Measurements from ENCODE around the gene ZNF519.
"Not testable (repeated sequence)": the region's sequence is repeated elsewhere in the genome, so short reads cannot be mapped to it uniquely, and the experiment has no call there.

The ZNF519 gene

GRCh38 chr18:14171301-14172141 is 39.3 kb upstream of the ZNF519 start:
- not testable (repeated sequence) for H3K27me3 ChIP-seq (replicated peaks; ENCODE audit: control insufficient read depth, insufficient read depth, low read length); H3K4me3 ChIP-seq (ENCODE audit: low read length); H3K9ac ChIP-seq (ENCODE audit: low read length); H3K4me1 ChIP-seq (ENCODE audit: control insufficient read depth, insufficient read depth, low read length); H3K36me3 ChIP-seq (ENCODE audit: control insufficient read depth, insufficient read depth, low read length, severe bottlenecking); DNase-seq (ENCODE audit: low read depth); H3K9me3 ChIP-seq (ENCODE audit: control insufficient read depth, low read length)

GRCh38 chr18:14170367-14171036 is 38.3 kb upstream of the ZNF519 start:
- not testable (repeated sequence) for H3K36me3 ChIP-seq (ENCODE audit: control insufficient read depth, insufficient read depth, low read length, severe bottlenecking); DNase-seq (ENCODE audit: low read depth); H3K27me3 ChIP-seq (replicated peaks; ENCODE audit: control insufficient read depth, insufficient read depth, low read length); H3K4me1 ChIP-seq (ENCODE audit: control insufficient read depth, insufficient read depth, low read length); H3K9ac ChIP-seq (ENCODE audit: low read length); H3K9me3 ChIP-seq (ENCODE audit: control insufficient read depth, low read length); H3K4me3 ChIP-seq (ENCODE audit: low read length)

- not testable (repeated sequence) for H3K4me1 ChIP-seq (ENCODE audit: control insufficient read depth, insufficient read depth, low read length); H3K9me3 ChIP-seq (ENCODE audit: control insufficient read depth, low read length); H3K27me3 ChIP-seq (replicated peaks; ENCODE audit: control insufficient read depth, insufficient read depth, low read length); DNase-seq (ENCODE audit: low read depth); H3K36me3 ChIP-seq (ENCODE audit: control insufficient read depth, insufficient read depth, low read length, severe bottlenecking); H3K9ac ChIP-seq (ENCODE audit: low read length); H3K4me3 ChIP-seq (ENCODE audit: low read length)
Measured at GRCh38 chr18:14162915-14163314, 30.7 kb upstream of the ZNF519 start.

- H3K4me1 ChIP-seq (ENCODE audit: control insufficient read depth, insufficient read depth, low read length); H3K27me3 ChIP-seq (replicated peaks; ENCODE audit: control insufficient read depth, insufficient read depth, low read length); H3K9ac ChIP-seq (ENCODE audit: low read length); H3K9me3 ChIP-seq (ENCODE audit: control insufficient read depth, low read length); H3K4me3 ChIP-seq (ENCODE audit: low read length); H3K36me3 ChIP-seq (ENCODE audit: control insufficient read depth, insufficient read depth, low read length, severe bottlenecking); DNase-seq (ENCODE audit: low read depth): not testable (repeated sequence)
Measured at GRCh38 chr18:14151564-14152113, 19.4 kb upstream of the ZNF519 start.

GRCh38 chr18:14150766-14151165 is 18.5 kb upstream of the ZNF519 start:
- H3K4me3 ChIP-seq (ENCODE audit: low read length); H3K36me3 ChIP-seq (ENCODE audit: control insufficient read depth, insufficient read depth, low read length, severe bottlenecking); H3K27me3 ChIP-seq (replicated peaks; ENCODE audit: control insufficient read depth, insufficient read depth, low read length); H3K9me3 ChIP-seq (ENCODE audit: control insufficient read depth, low read length); DNase-seq (ENCODE audit: low read depth); H3K9ac ChIP-seq (ENCODE audit: low read length); H3K4me1 ChIP-seq (ENCODE audit: control insufficient read depth, insufficient read depth, low read length): not testable (repeated sequence)

- H3K27me3 ChIP-seq (replicated peaks; ENCODE audit: control insufficient read depth, insufficient read depth, low read length); H3K9me3 ChIP-seq (ENCODE audit: control insufficient read depth, low read length); DNase-seq (ENCODE audit: low read depth); H3K4me1 ChIP-seq (ENCODE audit: control insufficient read depth, insufficient read depth, low read length); H3K4me3 ChIP-seq (ENCODE audit: low read length); H3K36me3 ChIP-seq (ENCODE audit: control insufficient read depth, insufficient read depth, low read length, severe bottlenecking); H3K9ac ChIP-seq (ENCODE audit: low read length): not testable (repeated sequence)
Measured at GRCh38 chr18:14149916-14150420, 17.7 kb upstream of the ZNF519 start.

- H3K9ac ChIP-seq (ENCODE audit: low read length); DNase-seq (ENCODE audit: low read depth); H3K4me1 ChIP-seq (ENCODE audit: control insufficient read depth, insufficient read depth, low read length); H3K36me3 ChIP-seq (ENCODE audit: control insufficient read depth, insufficient read depth, low read length, severe bottlenecking); H3K9me3 ChIP-seq (ENCODE audit: control insufficient read depth, low read length); H3K27me3 ChIP-seq (replicated peaks; ENCODE audit: control insufficient read depth, insufficient read depth, low read length); H3K4me3 ChIP-seq (ENCODE audit: low read length): not testable (repeated sequence)
Measured at GRCh38 chr18:14149121-14149850, 17.1 kb upstream of the ZNF519 start.

- H3K27me3 ChIP-seq (replicated peaks; ENCODE audit: control insufficient read depth, insufficient read depth, low read length); DNase-seq (ENCODE audit: low read depth); H3K9ac ChIP-seq (ENCODE audit: low read length); H3K9me3 ChIP-seq (ENCODE audit: control insufficient read depth, low read length); H3K36me3 ChIP-seq (ENCODE audit: control insufficient read depth, insufficient read depth, low read length, severe bottlenecking); H3K4me3 ChIP-seq (ENCODE audit: low read length); H3K4me1 ChIP-seq (ENCODE audit: control insufficient read depth, insufficient read depth, low read length): not testable (repeated sequence)
Measured at GRCh38 chr18:14147935-14148865, 16.0 kb upstream of the ZNF519 start.

- H3K27me3 ChIP-seq (replicated peaks; ENCODE audit: control insufficient read depth, insufficient read depth, low read length); H3K4me3 ChIP-seq (ENCODE audit: low read length); H3K36me3 ChIP-seq (ENCODE audit: control insufficient read depth, insufficient read depth, low read length, severe bottlenecking); DNase-seq (ENCODE audit: low read depth); H3K9ac ChIP-seq (ENCODE audit: low read length); H3K9me3 ChIP-seq (ENCODE audit: control insufficient read depth, low read length); H3K4me1 ChIP-seq (ENCODE audit: control insufficient read depth, insufficient read depth, low read length): not testable (repeated sequence)
Measured at GRCh38 chr18:14146771-14147170, 14.5 kb upstream of the ZNF519 start.

GRCh38 chr18:14145581-14146338 is 13.5 kb upstream of the ZNF519 start:
- not testable (repeated sequence) for H3K4me1 ChIP-seq (ENCODE audit: control insufficient read depth, insufficient read depth, low read length)

More at GRCh38 chr18:14145581-14146338, 13.5 kb upstream of the ZNF519 start:
- not testable (repeated sequence) for DNase-seq (ENCODE audit: low read depth); H3K36me3 ChIP-seq (ENCODE audit: control insufficient read depth, insufficient read depth, low read length, severe bottlenecking); H3K27me3 ChIP-seq (replicated peaks; ENCODE audit: control insufficient read depth, insufficient read depth, low read length); H3K9me3 ChIP-seq (ENCODE audit: control insufficient read depth, low read length); H3K9ac ChIP-seq (ENCODE audit: low read length); H3K4me3 ChIP-seq (ENCODE audit: low read length)

Measured in adipocyte (in vitro differentiated cells).